Thoracic aorta (tissue), 2 donors: ENCODE data around the gene PMEPA1. TPM values are rescaled to one million over a fixed set of nuclear protein-coding genes. Genes with fewer than 3 reads are reported as not detected.

Source experiments
- ATAC-seq: fragments of 150-250 bp; one replicate; pipeline ENCODE4 v1.8.0; 2017; ENCODE audit warnings: low read depth; ENCODE audit not compliant: insufficient number of reproducible peaks, low FRiP score
- DNase-seq: peaks from one replicate; pipeline ENCODE4 v3.0.0-alpha.2; 2020; ENCODE audit warnings: low spot score
- H3K27ac ChIP-seq, 2 donors: fragments of 200-600 bp; sonication (generic); 1 replicate in 1 of 2; 2 replicates in 1 of 2; pipeline ENCODE4 v1.5.1; 2016; ENCODE audit warnings: mild to moderate bottlenecking in 2 of 2, moderate library complexity in 2 of 2
- H3K27me3 ChIP-seq: fragments of 200-600 bp; sonication (generic); replicated peaks from 2 replicates; pipeline ENCODE4 v1.6.0; 2016; ENCODE audit warnings: mild to moderate bottlenecking; ENCODE audit not compliant: insufficient read depth
- H3K36me3 ChIP-seq: fragments of 200-600 bp; sonication (generic); one replicate; pipeline ENCODE4 v1.5.1; 2016
- H3K4me1 ChIP-seq, 2 donors: fragments of 200-600 bp; sonication (generic); 1 replicate in 1 of 2; 2 replicates in 1 of 2; pipeline versions ENCODE4 v1.5.1 to v1.6.0; 2016; ENCODE audit warnings: low read depth in 2 of 2, mild to moderate bottlenecking in 1 of 2; ENCODE audit not compliant: control insufficient read depth in 1 of 2
- H3K4me3 ChIP-seq: fragments of 200-600 bp; sonication (generic); 2 replicates; pipeline ENCODE4 v1.5.1; 2016; ENCODE audit warnings: mild to moderate bottlenecking
- H3K9me3 ChIP-seq: fragments of 200-600 bp; sonication (generic); 2 replicates; pipeline ENCODE4 v1.5.1; 2016
- CTCF ChIP-seq: fragments of 200-600 bp; sonication (generic); IDR thresholded peaks from one replicate; pipeline ENCODE4 v1.5.1; 2019; ENCODE audit warnings: antibody characterized with exemption
- total RNA-seq, 2 donors: library from RNA; depleted of rRNA; stranded (reverse); fragments of >200 nt; gene quantifications; one replicate each; pipeline versions ENCODE4 v1.1.0 to v1.2.3, GENCODE V29; 2016

The PMEPA1 gene
- total RNA-seq, 2 donors from 2014 or later: 68.4 to 104 TPM

GRCh38 chr20:57702091-57702490 is 7.7 kb downstream of the PMEPA1 start:
- Histone ChIP-seq H3K4me3 (no peak overlapping the region), H3K36me3 (no peaks in the 10 kb centered on the region), H3K9me3 (no peaks in the 10 kb centered on the region), H3K4me1 (peaks cover 28 to 92% of the 10 kb centered on the region in 2 donors), H3K27ac (no peak overlapping the region), H3K27me3 (no peaks in the 10 kb centered on the region)
- no peak for DNase-seq
- no peak for TF ChIP-seq CTCF
- ATAC-seq: no peak

- Histone ChIP-seq H3K4me1 (peaks cover 31 to 92% of the 10 kb centered on the region in 2 donors), H3K9me3 (no peaks in the 10 kb centered on the region), H3K27me3 (no peaks in the 10 kb centered on the region), H3K4me3 (no peak overlapping the region), H3K27ac (no peak overlapping the region), H3K36me3 (no peaks in the 10 kb centered on the region)
- no peak for TF ChIP-seq CTCF
- DNase-seq (no peak), ATAC-seq (no peak)
Measured at GRCh38 chr20:57701651-57702050, 8.2 kb downstream of the PMEPA1 start.

- Histone ChIP-seq H3K4me3 (no peak overlapping the region), H3K27me3 (no peaks in the 10 kb centered on the region), H3K9me3 (no peaks in the 10 kb centered on the region), H3K27ac (no peak overlapping the region), H3K36me3 (no peaks in the 10 kb centered on the region), H3K4me1 (peaks cover 34 to 92% of the 10 kb centered on the region in 2 donors)
- no peak for ATAC-seq
- DNase-seq: no peak
- no peak for TF ChIP-seq CTCF
Measured at GRCh38 chr20:57701090-57701489, 8.7 kb downstream of the PMEPA1 start.

GRCh38 chr20:57699395-57699794 is 10.4 kb downstream of the PMEPA1 start:
- no peak for ATAC-seq

GRCh38 chr20:57698867-57699275 is 10.9 kb downstream of the PMEPA1 start:
- no peak for TF ChIP-seq CTCF
- DNase-seq: no peak
- ATAC-seq: no peak
- H3K9me3 ChIP-seq: no peaks in the 10 kb centered on the region
- no peaks in the 10 kb centered on the region for H3K27me3 ChIP-seq
- H3K4me1 ChIP-seq: peaks cover 25 to 92% of the 10 kb centered on the region in 2 donors
- peak overlapping the region; percentile 55 to 57 for H3K27ac ChIP-seq
- peak overlapping the region; percentile 25 for H3K4me3 ChIP-seq
- no peaks in the 10 kb centered on the region for H3K36me3 ChIP-seq

More at GRCh38 chr20:57699395-57699794, 10.4 kb downstream of the PMEPA1 start:
- Histone ChIP-seq H3K27ac (peak overlapping the region; percentile 55 to 57), H3K36me3 (no peaks in the 10 kb centered on the region), H3K4me1 (peaks cover 25 to 92% of the 10 kb centered on the region in 2 donors), H3K4me3 (no peak overlapping the region), H3K9me3 (no peaks in the 10 kb centered on the region), H3K27me3 (no peaks in the 10 kb centered on the region)
- DNase-seq: no peak
- TF ChIP-seq CTCF: no peak
